ENCODE data around the gene LDHB.

Gene LDHB

DNA sequence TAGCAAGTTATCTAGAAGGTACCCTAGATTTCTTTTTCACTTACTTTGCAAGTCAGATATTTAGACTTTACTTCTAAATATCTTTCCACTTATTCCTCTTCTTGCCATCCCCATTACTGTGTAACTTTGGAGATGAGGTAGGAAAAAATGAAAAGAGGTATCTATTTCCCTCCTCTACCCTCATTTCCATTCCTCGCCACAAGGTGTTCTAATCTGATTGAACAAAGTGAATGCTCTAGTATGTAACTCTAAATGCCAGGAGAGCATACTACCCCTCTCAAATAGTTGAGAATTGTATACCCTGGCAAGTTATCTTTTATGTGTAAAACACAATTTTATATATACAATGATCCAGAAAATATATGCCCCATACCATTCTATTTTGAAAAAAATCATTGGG is 1.7 kb upstream of the LDHB start:
- peaks cover 31% of the 10 kb centered on the region for H3K79me2 ChIP-seq (ENCODE audit: insufficient read depth, low read depth)
- H2AFZ ChIP-seq (ENCODE audit: low read depth) = no peak overlapping the region
- no peak overlapping the region for H3K9ac ChIP-seq
- no peaks in the 10 kb centered on the region for H3K27me3 ChIP-seq (ENCODE audit: insufficient read depth, low read depth)
- H3K27ac ChIP-seq = no peak overlapping the region
- peaks cover 24% of the 10 kb centered on the region for H3K4me1 ChIP-seq (ENCODE audit: low read depth, poor library complexity, severe bottlenecking)
- H4K20me1 ChIP-seq (ENCODE audit: insufficient read depth) = peaks cover 13% of the 10 kb centered on the region
- no peak overlapping the region for H3K4me3 ChIP-seq (IDR thresholded peaks at IDR 0.05; ENCODE audit: insufficient read depth, low read depth, low read length)
- H3K36me3 ChIP-seq (ENCODE audit: insufficient read depth) = peaks cover 9% of the 10 kb centered on the region; the same call in 1 of the 2 replicates
- TF ChIP-seq CTCF (conservative IDR thresholded peaks at IDR 0.05; ENCODE audit: low read depth, low read length) = no peak
- no peak overlapping the region for H3K4me2 ChIP-seq

DNA sequence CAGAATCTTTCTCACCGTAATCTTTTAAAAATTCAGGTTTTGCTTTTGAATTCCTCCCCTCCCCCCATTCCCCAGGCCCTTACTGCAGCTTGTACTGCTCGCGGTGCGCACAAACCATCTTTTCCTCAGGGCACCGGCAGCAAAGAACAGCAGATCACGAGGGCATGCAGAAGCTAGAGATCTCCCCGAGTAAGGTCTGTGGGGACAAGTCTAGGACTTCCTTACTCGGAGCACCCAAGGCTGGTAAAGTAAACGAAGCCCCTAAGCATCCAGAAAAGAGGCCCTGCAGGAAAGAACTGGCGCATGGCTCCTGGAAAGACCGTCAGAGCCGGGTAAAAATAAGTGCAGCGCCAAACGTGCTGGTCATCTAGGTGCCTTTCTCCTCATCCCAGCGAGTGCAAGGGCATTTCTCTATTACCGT is 727 bp downstream of the LDHB start:
- peaks cover 51% of the 10 kb centered on the region for H3K79me2 ChIP-seq (ENCODE audit: insufficient read depth, low read depth)
- peak overlapping the region; percentile 52 for H3K4me3 ChIP-seq (IDR thresholded peaks at IDR 0.05; ENCODE audit: insufficient read depth, low read depth, low read length)
- TF ChIP-seq CTCF (conservative IDR thresholded peaks at IDR 0.05; ENCODE audit: low read depth, low read length) = no peak
- peak overlapping the region; percentile 96 for H3K9ac ChIP-seq
- H4K20me1 ChIP-seq (ENCODE audit: insufficient read depth) = peaks cover 18% of the 10 kb centered on the region
- H3K27me3 ChIP-seq (ENCODE audit: insufficient read depth, low read depth) = no peaks in the 10 kb centered on the region
- H3K4me1 ChIP-seq (ENCODE audit: low read depth, poor library complexity, severe bottlenecking) = peaks cover 28% of the 10 kb centered on the region
- H2AFZ ChIP-seq (ENCODE audit: low read depth) = peak overlapping the region; percentile 86; the same call in 1 of the 2 replicates
- H3K4me2 ChIP-seq = peak overlapping the region; percentile 89
- H3K27ac ChIP-seq = peak overlapping the region; percentile 93
- H3K36me3 ChIP-seq (ENCODE audit: insufficient read depth) = peaks cover 22% of the 10 kb centered on the region; the same call in 1 of the 2 replicates

DNA sequence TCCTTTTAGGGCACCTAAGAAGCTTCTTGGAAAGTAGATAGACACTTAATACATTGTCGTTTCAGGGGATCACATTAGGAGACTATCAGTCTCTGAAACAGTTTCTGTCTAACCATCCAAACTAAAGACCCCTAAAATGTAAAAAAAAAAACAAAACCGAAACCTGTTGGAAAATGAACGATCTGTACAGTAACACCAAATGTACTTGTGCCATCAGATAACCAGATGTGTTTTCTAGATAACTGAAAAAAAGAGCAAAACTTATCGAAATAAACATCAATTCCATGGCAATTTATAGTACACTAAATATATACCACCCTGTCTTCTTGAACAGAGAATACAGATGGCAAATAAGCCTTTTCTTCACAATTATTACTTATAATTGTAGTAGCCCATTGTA is 2.1 kb downstream of the LDHB start:
- no peak for TF ChIP-seq CTCF (conservative IDR thresholded peaks at IDR 0.05; ENCODE audit: low read depth, low read length)
- Histone ChIP-seq H3K27ac (no peak overlapping the region), H3K36me3 (ENCODE audit: insufficient read depth) (peaks cover 22% of the 10 kb centered on the region; the same call in 1 of the 2 replicates), H3K4me2 (peak overlapping the region; percentile 89), H3K9ac (peak overlapping the region; percentile 96; the same call in 1 of the 2 replicates), H2AFZ (ENCODE audit: low read depth) (no peak overlapping the region), H3K27me3 (ENCODE audit: insufficient read depth, low read depth) (no peaks in the 10 kb centered on the region), H3K4me3 (IDR thresholded peaks at IDR 0.05; ENCODE audit: insufficient read depth, low read depth, low read length) (no peak overlapping the region), H3K4me1 (ENCODE audit: low read depth, poor library complexity, severe bottlenecking) (peaks cover 28% of the 10 kb centered on the region), H3K79me2 (ENCODE audit: insufficient read depth, low read depth) (peaks cover 64% of the 10 kb centered on the region), H4K20me1 (ENCODE audit: insufficient read depth) (peaks cover 24% of the 10 kb centered on the region)

DNA sequence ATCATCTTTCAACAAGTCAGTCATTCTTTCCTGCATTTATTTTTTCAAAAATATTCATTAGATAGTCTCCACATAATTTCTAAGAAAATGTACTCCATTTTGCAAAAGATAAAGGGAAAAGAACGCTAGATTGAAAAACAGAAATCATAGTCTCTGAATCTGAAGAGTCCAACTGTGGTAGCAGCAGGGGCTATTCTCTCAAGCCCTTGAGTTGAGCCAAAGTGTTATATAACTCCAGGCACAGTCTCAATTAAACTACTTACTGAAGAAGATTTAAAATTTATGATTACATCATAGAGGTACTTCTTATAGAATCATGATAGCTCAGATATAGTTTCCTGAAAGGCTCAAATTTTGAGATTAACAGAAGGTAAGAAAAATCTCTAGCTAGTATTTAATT is 5.8 kb downstream of the LDHB start:
- Histone ChIP-seq H3K36me3 (ENCODE audit: insufficient read depth) (peaks cover 22% of the 10 kb centered on the region; the same call in 1 of the 2 replicates), H3K27ac (no peak overlapping the region), H3K27me3 (ENCODE audit: insufficient read depth, low read depth) (no peaks in the 10 kb centered on the region), H3K4me1 (ENCODE audit: low read depth, poor library complexity, severe bottlenecking) (peaks cover 25% of the 10 kb centered on the region), H3K4me3 (IDR thresholded peaks at IDR 0.05; ENCODE audit: insufficient read depth, low read depth, low read length) (no peak overlapping the region), H3K4me2 (no peak overlapping the region), H3K9ac (no peak overlapping the region), H3K79me2 (ENCODE audit: insufficient read depth, low read depth) (peaks cover 76% of the 10 kb centered on the region), H2AFZ (ENCODE audit: low read depth) (no peak overlapping the region), H4K20me1 (ENCODE audit: insufficient read depth) (peaks cover 24% of the 10 kb centered on the region)
- TF ChIP-seq CTCF (conservative IDR thresholded peaks at IDR 0.05; ENCODE audit: low read depth, low read length) = no peak
